ENCODE measurements around the gene HTATSF1. TPM values are rescaled to one million over a fixed set of nuclear protein-coding genes. Genes with fewer than 3 reads are reported as not detected.

Gene HTATSF1
- total RNA-seq, 4 donors from 2014 or later, result 62.1 to 76.5 (median 69.4) TPM

- TF ChIP-seq POLR2AphosphoS5 (IDR thresholded peaks at IDR 0.05), result no peak
- no peak overlapping the region for H3K4me3 ChIP-seq
- no peak for ATAC-seq
- H3K9me3 ChIP-seq, result no peaks in the 10 kb centered on the region
- WGBS, 2 donors (ENCODE audit: low coverage in 1 of 2), result 80% methylated on average over 1 of the region's 2 CpGs; no CpG with 5 or more reads in 1 of the 2 donors
- H3K36me3 ChIP-seq, result no peaks in the 10 kb centered on the region
- H3K27me3 ChIP-seq, result no peaks in the 10 kb centered on the region
- no peaks in the 10 kb centered on the region for H3K4me1 ChIP-seq
- H3K27ac ChIP-seq, result no peak overlapping the region
These were observed 28.8 kb upstream of the HTATSF1 start for GRCh38 chrX:136468391-136469103.

GRCh38 chrX:136473663-136474062, 23.7 kb upstream of the HTATSF1 start:
- TF ChIP-seq POLR2A (IDR thresholded peaks at IDR 0.05) (no peak), CTCF (IDR thresholded peaks at IDR 0.05) (no peak), EP300 (IDR thresholded peaks at IDR 0.05) (no peak), POLR2AphosphoS5 (IDR thresholded peaks at IDR 0.05) (no peak)
- 62% methylated on average over 4 of the region's 4 CpGs; no CpG with 5 or more reads in 1 of the 2 donors for WGBS, 2 donors (ENCODE audit: low coverage in 1 of 2)

GRCh38 chrX:136475236-136475635, 22.2 kb upstream of the HTATSF1 start:
- no peak for ATAC-seq
- H3K9me3 ChIP-seq, result no peaks in the 10 kb centered on the region
- no peaks in the 10 kb centered on the region for H3K4me1 ChIP-seq
- H3K4me3 ChIP-seq, result no peak overlapping the region
- no peaks in the 10 kb centered on the region for H3K27me3 ChIP-seq
- WGBS, 2 donors (ENCODE audit: low coverage in 1 of 2), result 14 to 62% methylated on average over 2 to 3 of the region's 3 CpGs
- no peak for TF ChIP-seq EP300 (IDR thresholded peaks at IDR 0.05)
- TF ChIP-seq POLR2AphosphoS5 (IDR thresholded peaks at IDR 0.05), result no peak
- no peak for TF ChIP-seq POLR2A (IDR thresholded peaks at IDR 0.05)
- TF ChIP-seq CTCF (IDR thresholded peaks at IDR 0.05), result no peak
- no peaks in the 10 kb centered on the region for H3K36me3 ChIP-seq
- no peak overlapping the region for H3K27ac ChIP-seq

More at GRCh38 chrX:136473663-136474062, 23.7 kb upstream of the HTATSF1 start:
- H3K27me3 ChIP-seq, result no peaks in the 10 kb centered on the region
- H3K36me3 ChIP-seq, result no peaks in the 10 kb centered on the region
- no peak overlapping the region for H3K27ac ChIP-seq
- no peak for ATAC-seq
- no peak overlapping the region for H3K4me3 ChIP-seq
- H3K4me1 ChIP-seq, result no peaks in the 10 kb centered on the region
- H3K9me3 ChIP-seq, result no peaks in the 10 kb centered on the region

- Histone ChIP-seq H3K4me3 (no peak overlapping the region), H3K9me3 (no peaks in the 10 kb centered on the region), H3K27ac (no peak overlapping the region), H3K27me3 (no peaks in the 10 kb centered on the region), H3K4me1 (no peaks in the 10 kb centered on the region), H3K36me3 (no peaks in the 10 kb centered on the region)
- TF ChIP-seq POLR2AphosphoS5 (IDR thresholded peaks at IDR 0.05) (no peak), POLR2A (IDR thresholded peaks at IDR 0.05) (no peak), EP300 (IDR thresholded peaks at IDR 0.05) (no peak), CTCF (IDR thresholded peaks at IDR 0.05) (no peak)
- no peak for ATAC-seq
- WGBS, 2 donors (ENCODE audit: low coverage in 1 of 2), result 80% methylated on average over 1 of the region's 2 CpGs; no CpG with 5 or more reads in 1 of the 2 donors
These were observed 20.9 kb upstream of the HTATSF1 start for GRCh38 chrX:136476501-136476900.

GRCh38 chrX:136477026-136477425, 20.4 kb upstream of the HTATSF1 start:
- no peaks in the 10 kb centered on the region for H3K4me1 ChIP-seq
- no peaks in the 10 kb centered on the region for H3K36me3 ChIP-seq
- 20% methylated on average over 1 of the region's 2 CpGs; no CpG with 5 or more reads in 1 of the 2 donors for WGBS, 2 donors (ENCODE audit: low coverage in 1 of 2)
- no peaks in the 10 kb centered on the region for H3K9me3 ChIP-seq
- no peaks in the 10 kb centered on the region for H3K27me3 ChIP-seq
- H3K4me3 ChIP-seq, result no peak overlapping the region
- H3K27ac ChIP-seq, result no peak overlapping the region
- ATAC-seq, result no peak
- TF ChIP-seq CTCF (IDR thresholded peaks at IDR 0.05) (no peak), POLR2A (IDR thresholded peaks at IDR 0.05) (no peak), EP300 (IDR thresholded peaks at IDR 0.05) (no peak), POLR2AphosphoS5 (IDR thresholded peaks at IDR 0.05) (no peak)
